GM21528 (cell line): ENCODE data around the gene JAZF1.
"Not testable (repeated sequence)": the region's sequence is repeated elsewhere in the genome, so short reads cannot be mapped to it uniquely, and the experiment has no call there.

ENCODE experiments used
- ATAC-seq: cut with Tn5 transposase; IDR thresholded peaks from one replicate; pipeline ENCODE4 v1.9.1; 2021; ENCODE audit warnings: mild to moderate bottlenecking, moderate library complexity; ENCODE audit not compliant: unreplicated experiment, low FRiP score

JAZF1 gene

GRCh38 chr7:27901028-27901760 is 279.4 kb downstream of the JAZF1 start:
- peak; percentile 73 for ATAC-seq

GRCh38 chr7:27900006-27900405 is 280.6 kb downstream of the JAZF1 start:
- no peak for ATAC-seq

DNA sequence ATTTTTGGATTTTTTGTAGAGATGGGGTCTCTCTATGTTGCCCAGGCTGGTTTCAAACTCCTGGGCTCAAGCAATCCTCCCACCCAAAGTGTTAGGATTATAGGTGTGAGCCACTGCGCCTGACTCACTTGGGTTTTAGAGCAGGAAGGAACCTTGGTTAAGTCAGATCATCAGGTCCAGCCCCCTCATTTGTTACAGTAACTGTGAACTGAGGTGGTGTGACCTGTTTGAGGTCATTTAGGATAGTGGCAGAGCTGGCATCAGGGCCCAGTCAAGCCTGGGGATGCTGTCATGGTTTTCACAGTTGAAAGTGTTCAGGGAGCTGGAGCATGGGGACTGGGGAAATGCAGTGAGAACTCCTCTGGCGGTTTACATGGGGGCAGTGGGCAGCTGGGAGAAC is 281.0 kb downstream of the JAZF1 start:
- no peak for ATAC-seq

GRCh38 chr7:27897441-27897847 is 283.2 kb downstream of the JAZF1 start:
- ATAC-seq: no peak

- no peak for ATAC-seq
These were observed 283.6 kb downstream of the JAZF1 start for GRCh38 chr7:27897001-27897400.

- ATAC-seq: no peak
These were observed 285.0 kb downstream of the JAZF1 start for GRCh38 chr7:27895551-27895950.

DNA sequence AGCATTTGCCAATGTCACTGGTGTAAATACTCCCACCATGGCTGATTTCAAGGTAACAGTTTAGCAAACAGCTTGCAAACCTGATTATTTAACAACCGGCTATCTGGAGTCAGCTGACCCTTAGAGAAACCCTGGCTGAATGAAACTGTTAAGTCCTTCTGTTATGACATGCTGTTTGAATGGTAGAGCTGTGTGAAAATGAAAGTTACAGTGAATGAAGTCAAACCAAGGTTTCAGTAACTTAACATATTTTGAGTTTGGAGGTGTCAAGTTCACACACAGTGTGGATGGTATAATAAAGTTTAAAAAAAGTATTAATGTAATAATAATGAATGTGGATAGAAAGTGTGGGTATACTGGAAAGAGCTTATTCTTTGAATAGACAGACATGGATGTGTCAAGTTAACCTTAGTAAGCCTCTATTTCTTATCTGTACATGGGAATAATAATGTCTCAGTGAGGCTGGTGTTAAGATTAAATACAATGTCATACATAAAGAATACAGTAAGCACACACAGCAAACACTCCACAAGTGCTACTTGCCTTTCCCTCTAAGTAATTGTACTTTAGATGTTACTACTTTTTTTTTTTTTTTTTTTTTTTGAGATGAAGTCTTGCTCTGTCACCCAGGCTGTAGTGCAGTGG is 290.3 kb downstream of the JAZF1 start:
- peak; percentile 99 for ATAC-seq

GRCh38 chr7:27889800-27890199 is 290.8 kb downstream of the JAZF1 start:
- peak; percentile 16 for ATAC-seq

- no peak for ATAC-seq
These were observed 291.9 kb downstream of the JAZF1 start for GRCh38 chr7:27888736-27889135.

DNA sequence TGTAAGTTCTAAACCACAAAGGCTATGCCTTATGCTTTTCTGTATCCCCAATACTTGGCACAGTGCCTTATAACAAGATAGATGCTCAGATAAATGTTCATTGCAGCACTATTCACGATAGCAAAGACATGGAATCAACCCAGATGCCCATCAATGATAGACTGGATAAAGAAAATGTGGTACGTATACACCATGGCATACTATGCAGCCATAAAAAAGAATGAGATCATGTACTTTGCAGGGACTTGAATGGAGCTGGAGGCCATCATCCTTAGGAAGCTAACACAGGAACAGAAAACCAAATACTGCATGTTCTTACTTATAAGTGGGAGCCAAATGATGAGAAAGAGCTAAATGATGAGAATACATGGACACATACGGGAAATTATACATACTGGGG is 293.9 kb downstream of the JAZF1 start:
- ATAC-seq: not testable (repeated sequence)

DNA sequence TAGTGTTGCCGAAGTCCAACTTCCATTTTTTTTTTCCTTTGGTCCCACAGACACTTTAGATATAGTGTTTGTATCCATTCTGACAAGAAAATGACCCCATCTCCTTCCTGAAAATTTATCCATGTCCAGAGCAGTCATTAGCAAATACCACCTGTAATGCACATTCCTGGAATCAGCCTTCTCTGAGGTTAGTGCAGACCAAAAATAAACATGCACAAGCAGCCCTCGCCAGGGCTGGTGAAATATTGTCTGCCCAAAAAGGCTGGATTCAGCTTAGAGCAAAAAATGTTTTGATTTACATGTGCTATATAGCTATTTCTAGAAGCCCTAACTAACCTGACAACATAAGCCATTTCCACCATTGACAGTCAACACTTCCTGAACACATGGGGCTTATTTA is 294.9 kb downstream of the JAZF1 start:
- ATAC-seq: no peak

- no peak for ATAC-seq
These were observed 296.9 kb downstream of the JAZF1 start for GRCh38 chr7:27883696-27884095.

GRCh38 chr7:27876756-27877155 is 303.8 kb downstream of the JAZF1 start:
- ATAC-seq: no peak

- no peak for ATAC-seq
These were observed 304.8 kb downstream of the JAZF1 start for GRCh38 chr7:27875832-27876231.

DNA sequence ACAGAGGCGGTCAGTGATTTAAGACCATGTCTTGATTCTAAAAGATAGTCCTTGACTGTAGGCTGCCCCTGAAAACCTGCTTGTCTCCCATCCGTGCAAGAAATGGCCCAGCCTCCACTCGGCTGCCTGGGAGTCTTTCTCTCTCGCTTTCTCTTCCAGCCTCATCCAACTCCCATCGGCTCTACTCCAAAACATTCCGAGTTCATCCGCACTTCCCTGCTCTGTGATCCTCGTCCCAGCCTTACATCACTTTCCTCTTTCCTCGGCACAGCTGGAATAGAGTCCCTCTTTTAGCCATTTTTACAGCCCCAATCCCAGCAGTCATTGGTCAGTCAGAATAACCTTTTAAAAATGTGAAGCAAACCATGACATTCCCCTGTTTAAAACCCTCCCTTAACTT is 305.5 kb downstream of the JAZF1 start:
- no peak for ATAC-seq

DNA sequence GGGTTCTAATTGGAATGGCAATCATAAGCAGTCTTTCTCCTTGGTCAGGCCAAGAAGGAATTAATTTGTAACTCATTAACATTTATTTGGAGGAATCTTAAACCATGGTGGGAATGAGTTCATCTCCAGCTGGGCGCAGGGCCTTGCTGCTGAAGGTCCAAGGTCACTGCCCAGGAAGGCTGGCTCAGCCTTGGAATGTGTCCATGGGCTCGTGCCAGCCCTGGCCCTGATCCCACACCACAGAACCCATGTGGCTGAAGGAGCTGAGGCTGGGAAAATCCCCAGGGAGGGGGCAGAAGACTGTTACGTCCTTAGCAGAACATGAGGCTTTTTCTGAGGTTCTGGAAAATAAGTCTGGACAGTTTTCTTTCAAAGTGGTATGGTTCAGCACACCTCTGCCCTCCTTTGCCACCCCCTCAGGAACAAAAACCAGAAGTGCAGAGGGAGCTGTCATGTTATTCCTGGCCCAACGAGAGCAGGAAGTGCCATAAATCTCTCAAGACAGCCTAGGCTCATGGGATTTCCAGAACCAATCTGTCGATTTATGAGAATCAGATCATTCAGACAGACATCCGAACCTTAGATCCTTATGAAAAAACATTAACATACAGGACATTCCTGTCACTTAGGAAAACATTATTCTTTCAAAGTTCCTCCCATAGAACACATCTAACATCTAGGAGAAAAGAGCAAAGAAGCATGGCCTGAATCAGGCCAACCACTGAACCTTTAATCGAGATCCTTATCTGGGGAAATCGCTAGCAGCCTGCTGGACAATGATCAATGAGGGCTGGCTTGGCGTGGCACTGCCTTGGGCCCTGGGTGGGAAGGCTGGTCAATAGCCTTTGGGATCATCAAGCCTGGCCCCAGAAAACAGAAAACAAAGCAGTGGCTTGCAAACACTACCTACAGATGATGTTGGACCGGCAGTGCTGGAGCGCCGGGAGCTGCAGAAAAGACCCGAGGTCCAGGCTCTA is 306.3 kb downstream of the JAZF1 start:
- ATAC-seq: no peak

GRCh38 chr7:27872356-27873275 is 308.0 kb downstream of the JAZF1 start:
- ATAC-seq: no peak

GRCh38 chr7:27871866-27872265 is 308.7 kb downstream of the JAZF1 start:
- no peak for ATAC-seq

- no peak for ATAC-seq
These were observed 309.5 kb downstream of the JAZF1 start for GRCh38 chr7:27871086-27871485.

DNA sequence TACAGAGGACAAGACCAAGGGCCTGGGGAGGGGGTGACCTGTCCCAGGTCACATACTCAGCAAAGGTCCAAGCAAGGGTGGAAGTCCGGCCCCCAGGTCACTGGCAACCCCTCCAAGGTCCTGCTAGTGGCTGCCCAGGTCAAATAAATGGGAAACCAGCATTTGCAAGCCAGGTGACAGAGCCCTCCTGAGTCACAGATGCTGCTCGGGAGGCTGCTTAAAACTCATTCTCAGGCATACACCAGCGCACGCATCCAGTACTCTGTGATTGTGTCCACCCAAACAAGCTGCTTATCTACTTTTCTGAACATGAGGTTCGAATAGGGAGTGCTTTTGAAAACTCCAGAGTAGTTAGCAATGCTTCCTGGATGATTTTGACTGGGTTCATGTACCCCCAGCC is 310.0 kb downstream of the JAZF1 start:
- ATAC-seq: no peak
